ENCODE results near the gene SEMA5A.

SEMA5A gene

DNA sequence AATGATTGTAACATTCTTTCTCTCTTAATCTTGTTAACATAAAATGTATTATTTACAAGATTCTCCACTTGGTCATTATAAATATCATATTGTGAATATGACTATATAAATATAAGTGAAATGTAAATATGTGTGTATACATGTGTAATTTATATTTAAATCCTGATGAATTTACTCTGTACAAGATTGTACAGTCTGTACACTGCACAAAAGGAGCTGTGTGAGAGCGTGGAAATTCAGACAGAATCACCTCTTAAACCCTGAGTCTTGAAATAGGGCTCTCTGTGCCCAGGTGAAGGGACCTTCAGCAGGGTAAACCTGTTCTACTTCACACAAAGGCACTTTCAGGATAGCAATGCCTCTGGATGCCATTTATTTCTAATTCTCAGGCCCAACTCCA is 456.0 kb downstream of the SEMA5A start:
- no peak for DNase-seq

DNA sequence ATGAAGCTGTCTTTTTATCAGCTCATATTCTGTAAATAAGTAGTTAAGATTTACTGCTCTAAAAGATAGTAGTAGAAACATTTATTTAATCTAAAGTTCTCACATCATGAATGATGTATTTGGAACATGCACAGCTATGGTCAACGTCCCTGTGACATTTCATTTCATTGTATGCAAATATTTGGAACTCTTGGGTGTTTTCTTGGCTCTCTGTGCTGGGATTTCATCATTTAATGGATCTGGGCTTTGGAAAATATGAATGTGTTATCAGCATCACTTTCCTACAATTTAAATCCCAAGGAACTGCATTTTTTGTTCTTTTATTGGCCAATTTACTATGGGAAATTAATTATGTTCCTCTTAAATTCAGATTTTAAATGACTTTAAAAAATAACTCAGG is 462.9 kb downstream of the SEMA5A start:
- no peak for DNase-seq

DNA sequence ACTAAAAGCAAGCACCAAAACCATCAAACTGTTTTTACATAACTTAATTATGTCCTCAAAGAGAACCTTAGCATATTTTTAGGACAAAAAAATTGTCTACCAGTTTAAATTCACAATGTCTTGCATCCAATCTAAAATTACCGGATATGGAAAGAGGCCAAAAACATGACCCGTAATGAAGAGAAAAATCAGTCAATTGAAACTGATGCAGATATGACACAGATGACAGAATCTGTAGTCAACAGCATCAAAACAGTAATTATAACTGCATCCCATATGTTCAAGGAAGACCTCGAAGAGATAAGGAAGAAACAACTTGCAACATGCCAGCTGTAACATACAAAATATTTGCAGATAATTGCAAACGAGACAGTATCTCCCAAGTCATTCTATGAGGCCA is 473.2 kb downstream of the SEMA5A start:
- no peak for DNase-seq

DNA sequence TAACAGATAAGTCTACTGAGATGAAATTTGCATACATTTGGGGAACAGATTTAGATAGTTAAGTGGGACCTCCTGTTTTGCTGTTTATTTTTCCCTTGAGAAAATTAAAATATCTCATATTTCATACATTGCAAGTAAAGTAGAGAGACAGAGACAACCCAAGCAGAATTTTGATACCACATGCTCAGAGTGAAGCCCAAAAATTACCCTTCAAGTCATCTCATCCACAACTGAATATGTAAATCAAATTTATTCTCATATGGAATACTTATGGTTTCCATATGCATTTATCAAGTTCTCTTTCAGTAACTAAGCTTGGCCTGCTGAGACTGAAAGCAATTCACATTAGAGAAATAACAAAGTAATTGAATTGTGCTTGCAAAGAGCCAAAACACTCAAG is 474.4 kb downstream of the SEMA5A start:
- DNase-seq, result no peak

DNA sequence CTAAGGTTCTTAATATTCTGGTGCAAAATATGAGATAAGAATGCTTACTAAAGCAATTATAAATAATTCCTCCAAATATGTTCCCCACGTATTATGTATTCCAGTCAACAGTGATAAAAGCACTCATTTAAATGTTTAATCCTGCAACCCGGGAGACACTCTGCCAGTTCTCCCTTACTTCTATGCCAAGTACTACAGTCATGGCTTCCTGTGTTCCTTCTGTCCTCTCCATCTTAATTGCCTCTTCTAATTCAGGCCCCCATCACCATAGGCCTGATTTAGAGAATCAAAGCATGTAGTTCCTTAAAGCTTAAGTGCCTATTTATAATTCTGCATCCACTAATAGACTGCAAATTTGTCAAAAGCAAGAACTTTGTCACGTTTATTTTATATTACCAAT is 474.8 kb downstream of the SEMA5A start:
- DNase-seq, result no peak

DNA sequence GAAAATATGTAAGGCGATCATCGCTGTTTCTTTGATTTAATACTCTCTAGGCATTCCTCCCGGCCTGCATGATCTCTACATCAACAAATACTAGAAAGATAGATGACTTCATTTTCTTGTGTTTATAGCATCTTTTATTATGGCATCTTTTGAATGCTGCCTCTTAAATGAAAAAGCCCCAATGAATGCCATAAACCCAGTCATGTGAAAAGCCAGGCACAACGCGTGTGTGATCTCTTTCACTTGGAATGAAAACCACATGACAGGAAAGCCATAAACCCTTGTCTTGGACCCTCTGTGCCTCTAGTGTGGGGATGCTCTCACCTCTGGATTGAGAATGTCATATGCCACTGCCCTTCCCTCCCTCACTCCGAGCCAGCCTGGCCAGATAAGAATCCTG is 476.2 kb downstream of the SEMA5A start:
- no peak for DNase-seq

DNA sequence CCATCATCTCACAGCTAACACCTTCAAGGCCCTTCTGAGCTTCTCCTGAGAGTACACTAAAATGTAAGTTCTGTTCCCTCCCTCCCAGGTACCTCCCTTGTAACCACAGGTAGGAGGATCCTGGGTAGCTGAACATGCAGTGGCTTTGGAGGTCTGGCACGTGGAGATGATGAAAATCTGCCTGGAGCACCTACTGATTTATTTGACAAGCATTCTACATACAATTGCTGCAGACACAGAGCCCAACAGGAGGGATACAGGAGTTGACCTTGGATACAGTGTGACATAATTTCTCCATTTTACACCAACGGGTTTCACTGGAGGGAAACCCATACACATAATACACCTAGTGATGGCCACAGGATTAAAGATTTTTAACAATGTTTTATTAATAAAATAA is 478.7 kb downstream of the SEMA5A start:
- DNase-seq, result no peak

DNA sequence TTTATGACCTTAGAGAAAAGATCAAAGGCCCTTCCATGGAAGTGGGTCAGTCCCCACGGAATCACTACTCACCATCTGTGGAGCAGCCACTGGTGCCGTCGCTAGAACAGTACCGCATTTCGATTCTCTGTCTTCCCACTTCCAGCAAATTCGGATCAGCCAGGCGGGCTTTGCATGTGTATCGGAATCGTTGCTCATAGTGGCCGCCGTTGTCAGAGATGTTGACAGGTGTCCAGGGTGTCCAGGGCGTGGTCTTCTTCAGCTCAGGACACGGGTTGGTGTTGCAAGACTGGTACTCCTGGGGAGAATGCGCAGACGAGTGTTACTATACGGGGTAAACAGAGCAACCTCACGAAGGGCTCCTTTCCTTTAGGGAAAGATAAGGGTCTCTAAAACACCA is 479.5 kb downstream of the SEMA5A start:
- DNase-seq, result no peak

DNA sequence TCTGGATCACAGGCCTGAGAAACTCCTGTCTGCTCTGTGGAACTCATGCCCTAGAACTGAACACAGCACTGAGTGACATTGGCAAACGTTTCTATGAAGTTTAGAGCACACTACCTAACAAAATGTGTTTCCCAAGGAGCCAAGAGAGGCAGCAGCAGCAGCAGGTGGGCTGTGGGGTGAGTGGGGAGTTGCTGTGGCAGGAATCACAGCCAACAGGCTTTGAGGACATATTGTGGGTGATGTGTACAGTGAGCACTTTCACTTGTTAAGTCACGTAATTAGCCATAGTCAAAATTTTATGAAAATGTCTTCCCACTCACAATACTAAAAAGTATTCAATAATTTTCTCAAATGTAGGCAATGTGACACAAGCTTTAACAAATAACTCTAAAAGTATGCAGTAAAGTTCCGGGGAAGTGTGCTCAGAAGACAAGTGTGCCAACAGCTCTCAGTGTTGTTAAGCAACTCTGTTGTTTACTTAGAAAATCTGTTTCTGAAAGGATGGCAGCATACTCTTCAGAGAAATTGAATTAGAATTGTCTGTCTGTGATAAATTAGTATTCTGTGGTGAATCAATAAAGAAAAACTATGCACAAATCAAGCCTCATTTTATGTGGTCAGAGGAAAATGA is 482.1 kb downstream of the SEMA5A start:
- no peak for DNase-seq

DNA sequence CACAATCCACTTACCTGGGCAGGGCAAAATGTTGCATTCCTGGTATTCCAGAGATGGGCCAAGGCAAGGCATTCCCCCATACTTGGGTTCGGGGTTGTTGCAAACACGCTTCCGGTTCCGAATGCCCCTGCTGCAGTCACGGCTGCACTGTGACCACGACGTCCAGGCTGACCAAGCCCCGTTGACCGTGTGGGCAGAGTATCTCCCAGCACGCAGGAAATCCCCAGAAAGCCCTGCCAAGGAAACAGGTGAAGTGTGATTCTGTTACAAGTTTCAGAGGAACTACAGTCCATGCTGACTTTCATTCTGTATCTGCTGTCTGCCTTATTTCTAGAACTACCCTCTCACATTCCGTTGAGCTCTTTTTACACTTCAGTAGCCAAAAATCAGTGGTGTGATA is 483.0 kb downstream of the SEMA5A start:
- no peak for DNase-seq

DNA sequence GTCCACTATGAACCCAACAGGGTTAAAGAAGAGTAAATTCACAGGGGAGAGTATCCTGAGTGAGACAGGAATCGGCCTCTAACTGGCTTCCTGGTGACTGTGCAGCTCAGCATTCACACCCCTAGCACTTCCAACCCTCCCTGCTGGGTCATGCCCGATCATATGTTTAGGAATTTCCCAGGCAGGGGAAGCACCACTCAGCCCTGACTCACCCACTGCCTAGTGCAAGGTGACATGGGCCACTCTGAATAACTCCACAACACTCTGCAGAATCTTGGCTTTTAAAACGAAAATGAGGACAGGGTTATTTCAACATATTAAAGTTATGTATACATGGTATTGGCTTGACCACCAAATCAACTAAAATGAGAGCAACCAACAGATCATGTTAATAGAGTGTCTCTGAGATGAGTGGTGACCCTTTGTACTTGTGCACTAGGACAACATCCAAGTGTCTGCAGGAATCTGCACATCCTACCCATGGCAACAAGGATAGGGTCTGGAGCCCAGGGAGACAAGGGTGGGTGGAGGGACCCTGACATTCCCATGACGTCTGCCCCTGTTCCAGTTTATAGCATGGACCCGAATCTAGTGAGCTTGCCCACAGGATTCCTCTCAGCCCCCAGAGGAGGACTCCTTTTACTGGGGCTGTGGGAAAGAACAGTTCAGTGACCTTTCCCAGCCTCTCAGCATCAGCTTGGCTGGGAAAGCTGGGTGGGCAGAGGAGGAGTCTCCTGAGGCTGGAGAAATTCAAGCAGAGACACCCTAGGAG is 485.8 kb downstream of the SEMA5A start:
- DNase-seq, result no peak

DNA sequence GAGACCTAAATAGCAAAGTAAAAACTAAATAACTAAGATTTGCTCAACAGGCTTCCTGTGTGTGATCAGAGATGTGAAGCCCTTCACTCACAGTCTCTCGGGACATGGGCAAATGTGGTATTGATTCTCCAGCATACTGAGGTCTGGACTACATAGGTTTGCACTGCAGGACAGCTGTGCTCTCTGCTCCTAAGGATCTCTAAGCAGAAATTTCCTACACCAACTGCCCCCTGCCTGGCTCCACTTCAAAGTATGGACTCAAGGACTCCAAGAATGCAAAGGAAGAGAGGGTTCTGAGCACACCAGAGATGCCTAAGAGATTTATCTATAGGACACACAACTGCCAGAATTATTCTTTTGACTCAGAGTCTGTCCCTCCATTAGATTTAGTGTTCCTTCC is 487.2 kb downstream of the SEMA5A start:
- no peak for DNase-seq

DNA sequence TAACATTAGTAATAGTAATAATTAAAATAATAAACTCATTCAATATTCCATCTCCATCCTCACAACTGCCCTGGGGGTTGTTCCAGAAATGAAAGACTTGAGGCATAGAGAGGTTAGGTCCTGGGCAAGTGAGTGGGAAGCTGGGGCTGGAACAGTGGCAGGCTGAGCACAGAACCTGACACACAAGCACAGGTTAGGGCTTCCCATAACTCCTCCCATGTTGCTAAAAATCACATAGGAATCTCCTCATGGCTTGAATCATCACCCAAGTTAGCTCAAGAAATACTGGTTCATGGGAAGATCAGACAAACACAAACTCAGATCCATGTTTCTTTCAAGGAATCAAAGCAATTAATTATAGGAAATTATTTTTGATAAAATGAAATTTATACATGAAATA is 487.7 kb downstream of the SEMA5A start:
- no peak for DNase-seq

DNA sequence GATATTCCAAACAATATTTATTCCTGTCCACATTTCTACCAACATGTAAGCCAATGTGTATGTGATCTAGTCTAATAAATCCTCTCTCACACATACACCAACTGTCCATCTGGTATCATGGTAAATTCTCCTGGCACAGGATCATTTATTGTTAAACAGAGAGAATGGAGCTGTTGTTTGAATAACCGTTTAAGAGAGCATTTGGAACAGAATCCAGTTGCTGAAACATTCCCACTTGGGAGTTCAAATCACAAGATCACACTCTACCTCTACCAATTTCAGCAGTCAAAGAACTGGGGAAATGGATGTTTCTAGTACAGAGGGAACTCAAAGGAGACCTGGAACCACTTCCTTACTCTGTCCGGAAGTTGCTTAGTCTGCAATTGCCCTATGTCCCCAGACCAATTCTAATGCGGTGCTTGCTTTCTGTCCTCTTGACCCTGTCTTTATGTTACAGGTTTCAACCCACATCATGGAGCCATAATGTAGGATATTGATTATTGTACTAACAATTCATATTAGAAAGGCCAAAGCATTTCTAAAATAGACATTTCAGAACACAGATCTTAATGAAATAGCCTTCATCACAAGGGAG is 488.4 kb downstream of the SEMA5A start:
- DNase-seq, result no peak

DNA sequence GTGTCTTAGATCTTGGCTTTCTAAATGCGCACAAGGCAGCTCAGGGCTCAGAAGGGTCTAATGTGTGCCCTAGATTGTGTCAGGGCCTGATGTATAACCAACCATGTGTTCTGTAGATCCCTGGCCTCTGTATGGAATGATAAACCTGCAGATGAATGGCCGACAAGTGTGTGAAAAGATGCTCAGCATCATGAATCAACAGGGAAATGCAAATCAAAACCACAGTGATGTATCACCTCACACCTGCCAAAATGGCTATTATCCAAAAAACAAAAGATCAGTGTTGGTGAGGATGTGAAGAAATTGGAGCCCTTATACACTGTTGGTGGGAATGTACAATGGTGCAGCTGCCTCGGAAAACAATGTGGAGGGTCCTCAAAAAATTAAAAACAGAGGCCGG is 489.8 kb downstream of the SEMA5A start:
- DNase-seq, result no peak

DNA sequence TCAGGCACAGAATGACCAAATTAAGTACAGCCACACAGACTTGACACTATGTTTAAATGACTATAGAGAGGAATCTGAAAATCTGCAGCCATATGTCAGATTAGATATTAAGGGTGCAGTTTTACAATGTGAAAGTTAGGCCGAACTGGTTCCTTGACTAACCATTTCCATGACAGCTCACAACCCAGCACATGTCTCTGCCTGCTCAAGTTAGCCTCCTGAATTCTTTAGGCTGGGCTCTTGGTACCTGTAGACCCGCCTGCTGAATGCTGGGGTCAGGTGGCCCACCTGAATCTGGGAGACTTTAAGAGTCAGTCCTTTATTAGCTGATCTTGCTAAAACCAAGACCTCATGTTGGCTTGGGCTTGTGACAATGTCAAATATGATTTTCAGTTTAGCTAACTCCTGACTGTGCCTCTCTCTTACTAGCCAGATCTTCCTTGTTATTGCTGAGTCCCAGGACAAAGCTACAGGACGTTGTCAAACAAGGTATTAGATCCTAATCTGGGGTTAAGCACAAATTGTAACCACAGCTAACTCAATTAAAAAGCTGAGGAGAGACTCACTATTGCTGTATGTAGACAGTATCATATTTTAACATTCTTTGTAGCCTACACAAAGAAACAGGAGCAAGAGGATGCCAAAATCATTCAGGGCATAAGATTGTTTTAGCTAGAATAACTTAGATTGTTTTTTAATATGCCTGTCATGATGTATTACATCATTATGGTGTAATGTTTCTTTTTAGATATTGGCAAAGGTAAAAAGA is 490.9 kb downstream of the SEMA5A start:
- no peak for DNase-seq

DNA sequence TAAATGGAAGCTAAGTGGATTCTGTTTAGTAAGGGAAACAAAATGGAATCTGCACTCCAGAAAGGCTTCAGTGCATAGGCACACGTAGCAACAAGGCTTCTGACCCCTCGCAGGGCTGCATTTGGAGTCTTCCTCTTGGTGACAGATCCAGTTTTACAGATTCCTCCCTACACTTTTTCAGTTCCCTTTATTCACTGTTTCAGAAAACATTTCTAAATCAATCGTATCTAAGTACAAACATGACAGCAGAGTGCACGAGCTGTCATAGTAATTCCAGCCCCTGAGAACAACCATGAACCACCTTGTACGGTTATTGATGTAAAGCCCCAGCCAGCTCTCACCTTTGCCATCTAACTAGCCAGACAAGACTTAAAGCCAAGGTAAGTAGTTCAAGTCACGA is 491.6 kb downstream of the SEMA5A start:
- DNase-seq, result no peak

DNA sequence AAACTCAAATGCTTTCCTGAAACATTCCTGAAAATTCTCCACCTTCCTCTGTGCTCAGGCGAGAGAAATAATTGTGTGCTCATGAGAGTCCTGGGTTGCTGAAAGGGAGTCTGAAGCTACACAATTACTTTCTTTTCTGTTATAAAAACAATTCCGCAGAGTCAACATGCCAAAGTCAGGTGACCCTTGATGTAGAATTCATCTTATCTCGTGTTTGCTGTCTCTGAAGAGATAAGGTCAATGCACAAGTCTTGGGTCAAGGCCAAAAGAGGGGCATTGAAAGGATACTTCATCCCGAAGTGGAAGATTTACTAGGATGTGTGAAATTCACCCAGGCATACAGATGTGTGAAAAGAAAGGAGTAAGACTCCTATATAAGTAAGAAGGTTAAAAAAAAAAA is 493.5 kb downstream of the SEMA5A start:
- no peak for DNase-seq

DNA sequence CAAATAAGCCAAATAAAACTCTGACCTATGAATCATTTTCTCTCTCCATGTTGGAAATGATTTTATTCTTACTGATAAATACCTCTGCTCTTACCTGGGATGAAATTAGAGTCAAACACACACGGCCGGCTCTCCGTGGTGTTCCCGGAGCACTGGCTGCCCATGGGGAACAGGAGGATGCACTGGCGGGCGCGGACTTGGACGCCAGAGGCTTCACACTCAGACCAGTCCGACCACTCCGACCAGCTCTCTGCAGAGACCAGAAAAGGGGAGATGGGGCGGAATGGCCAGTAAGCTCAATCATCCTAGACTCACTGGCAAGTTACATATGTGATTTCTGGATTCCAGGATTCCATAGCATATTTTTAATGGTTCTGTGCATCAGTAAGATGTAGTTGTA is 494.1 kb downstream of the SEMA5A start:
- no peak for DNase-seq

DNA sequence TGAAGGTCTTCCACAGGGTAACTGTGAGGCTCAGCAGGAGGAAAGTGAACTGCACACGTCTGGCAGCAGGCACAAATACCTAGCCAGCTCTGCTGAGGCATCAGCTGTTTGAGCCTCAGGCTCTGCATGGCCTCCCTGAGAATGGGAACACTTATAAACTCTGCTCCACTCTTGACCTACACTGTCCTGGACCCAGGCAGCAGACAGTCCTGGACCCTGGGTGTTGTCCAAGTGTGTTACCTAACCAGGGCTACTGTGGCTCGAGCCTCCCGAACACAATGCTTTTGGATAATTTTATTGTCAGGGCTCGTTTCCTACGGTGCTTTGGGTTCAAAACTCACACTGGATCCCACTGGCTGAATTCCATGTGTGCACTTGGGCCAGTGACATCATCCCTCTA is 497.9 kb downstream of the SEMA5A start:
- no peak for DNase-seq

DNA sequence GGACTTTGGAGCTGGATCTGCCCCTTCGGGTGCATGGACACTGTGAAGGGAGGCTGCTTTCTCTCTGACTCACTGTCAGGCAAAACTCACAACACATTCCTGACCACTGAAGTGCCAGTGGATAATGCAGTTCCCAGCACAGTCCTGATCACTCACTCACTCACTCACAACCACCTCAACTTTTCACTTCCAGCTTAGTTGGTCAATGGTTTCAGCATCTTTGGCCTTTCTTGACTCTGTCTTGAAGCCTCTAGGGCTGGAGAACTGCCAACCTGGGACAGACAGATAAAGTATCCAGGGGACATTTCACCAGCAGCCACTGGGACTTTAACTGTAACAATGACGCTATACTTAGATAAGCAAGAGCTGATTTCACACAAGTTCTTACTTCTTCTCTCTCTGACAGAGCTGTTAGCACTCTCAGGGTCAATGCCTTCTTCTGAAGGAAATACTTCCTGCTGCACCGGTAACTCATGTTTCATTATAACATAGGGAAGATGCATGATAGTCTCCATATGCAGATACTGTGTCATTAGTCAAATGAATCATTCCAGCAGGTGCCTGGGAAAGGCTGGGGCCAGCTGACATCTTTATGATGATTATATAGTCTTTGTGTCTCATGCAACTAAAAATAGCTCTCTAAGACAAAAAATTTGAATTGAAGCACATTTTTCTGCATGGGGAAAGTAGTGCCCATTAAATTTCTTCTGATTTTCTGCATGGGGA is 499.0 kb downstream of the SEMA5A start:
- DNase-seq, result no peak

DNA sequence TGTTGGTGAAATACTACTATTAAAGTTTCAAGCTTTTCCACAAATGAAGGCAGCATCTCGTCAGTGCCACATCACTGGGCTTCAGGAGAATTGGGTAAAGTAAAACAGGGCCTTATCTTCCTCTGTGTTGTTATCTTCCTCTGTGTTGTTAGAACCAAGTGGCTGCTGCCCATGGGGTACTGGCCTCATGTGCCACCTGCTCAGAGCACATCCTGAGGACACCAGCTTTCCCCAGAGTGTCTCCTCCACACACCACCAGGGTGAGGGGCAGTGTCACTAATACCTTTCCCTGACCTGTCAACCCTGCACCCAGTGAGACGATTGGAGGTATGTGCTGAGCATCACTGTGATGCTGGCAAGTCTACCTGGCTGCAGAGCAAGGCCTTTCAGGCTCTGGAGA is 499.9 kb downstream of the SEMA5A start:
- no peak for DNase-seq

DNA sequence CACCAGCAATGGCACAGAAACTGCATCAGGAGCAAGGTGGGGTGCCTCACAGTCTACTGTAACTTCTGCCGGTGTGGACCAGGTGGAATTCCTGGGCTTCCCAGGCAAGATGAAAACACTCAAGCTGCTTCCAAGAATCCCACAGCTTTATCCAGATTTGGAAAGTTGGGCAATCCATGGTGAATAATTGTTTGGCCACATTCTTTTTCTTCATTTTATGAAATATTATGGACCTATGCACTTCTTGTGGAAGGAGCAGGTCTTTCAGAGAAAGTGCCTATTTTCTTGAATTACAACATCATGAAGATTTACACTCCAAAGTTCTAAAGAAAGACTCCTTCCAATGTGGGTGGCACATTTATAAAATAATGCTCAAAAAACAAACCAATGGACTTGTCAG is 503.6 kb downstream of the SEMA5A start:
- no peak for DNase-seq
